ENCODE results near the gene BMP7. TPM values are rescaled to one million over a fixed set of nuclear protein-coding genes. Genes with fewer than 3 reads are reported as not detected.

BMP7 gene
- total and polyA plus RNA-seq, 12 donors, result 0.72 to 19.2 (median 4.1) TPM

- TF ChIP-seq, protein P1, sequence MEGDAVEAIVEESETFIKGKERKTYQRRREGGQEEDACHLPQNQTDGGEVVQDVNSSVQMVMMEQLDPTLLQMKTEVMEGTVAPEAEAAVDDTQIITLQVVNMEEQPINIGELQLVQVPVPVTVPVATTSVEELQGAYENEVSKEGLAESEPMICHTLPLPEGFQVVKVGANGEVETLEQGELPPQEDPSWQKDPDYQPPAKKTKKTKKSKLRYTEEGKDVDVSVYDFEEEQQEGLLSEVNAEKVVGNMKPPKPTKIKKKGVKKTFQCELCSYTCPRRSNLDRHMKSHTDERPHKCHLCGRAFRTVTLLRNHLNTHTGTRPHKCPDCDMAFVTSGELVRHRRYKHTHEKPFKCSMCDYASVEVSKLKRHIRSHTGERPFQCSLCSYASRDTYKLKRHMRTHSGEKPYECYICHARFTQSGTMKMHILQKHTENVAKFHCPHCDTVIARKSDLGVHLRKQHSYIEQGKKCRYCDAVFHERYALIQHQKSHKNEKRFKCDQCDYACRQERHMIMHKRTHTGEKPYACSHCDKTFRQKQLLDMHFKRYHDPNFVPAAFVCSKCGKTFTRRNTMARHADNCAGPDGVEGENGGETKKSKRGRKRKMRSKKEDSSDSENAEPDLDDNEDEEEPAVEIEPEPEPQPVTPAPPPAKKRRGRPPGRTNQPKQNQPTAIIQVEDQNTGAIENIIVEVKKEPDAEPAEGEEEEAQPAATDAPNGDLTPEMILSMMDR (IDR thresholded peaks at IDR 0.05), result no peak
Observed at GRCh38 chr20:57288651-57289277, 22.3 kb upstream of the BMP7 start.

GRCh38 chr20:57287901-57288300 lies 21.5 kb upstream of the BMP7 start:
- intact Hi-C loops (cut with DNase I), result no loop called here
- no peak overlapping the region for H3K4me3 ChIP-seq
- no peak for DNase-seq
- H3K27me3 ChIP-seq, result peaks cover 3 to 100% (median 70%) of the 10 kb centered on the region in 7 donors
- no peaks in the 10 kb centered on the region for H3K36me3 ChIP-seq
- no peak for ATAC-seq
- H3K4me1 ChIP-seq, result no peaks in the 10 kb centered on the region
- 50 to 53% methylated on average over 6 of the region's 6 CpGs for WGBS, 2 donors
- no peak overlapping the region for H3K27ac ChIP-seq
- no peaks in the 10 kb centered on the region for H3K9me3 ChIP-seq
- TF ChIP-seq, protein P1 (IDR thresholded peaks at IDR 0.05), result no peak

More at GRCh38 chr20:57288651-57289277, 22.3 kb upstream of the BMP7 start:
- intact Hi-C loops (cut with DNase I), result no loop called here
- no peaks in the 10 kb centered on the region for H3K9me3 ChIP-seq
- H3K36me3 ChIP-seq, result no peaks in the 10 kb centered on the region
- peaks cover 3 to 94% (median 67%) of the 10 kb centered on the region in 7 donors for H3K27me3 ChIP-seq
- H3K4me1 ChIP-seq, result no peaks in the 10 kb centered on the region
- no peak overlapping the region for H3K4me3 ChIP-seq
- DNase-seq (no peak), ATAC-seq (no peak)
- no peak overlapping the region for H3K27ac ChIP-seq
- 43 to 49% methylated on average over 16 of the region's 16 CpGs for WGBS, 2 donors

- ATAC-seq (no peak), DNase-seq (no peak)
- Histone ChIP-seq H3K27ac (no peak overlapping the region), H3K4me1 (no peaks in the 10 kb centered on the region), H3K27me3 (peaks cover 3 to 98% (median 65%) of the 10 kb centered on the region in 7 donors), H3K9me3 (no peaks in the 10 kb centered on the region), H3K4me3 (no peak overlapping the region), H3K36me3 (no peaks in the 10 kb centered on the region)
- intact Hi-C loops (cut with DNase I), result no loop called here
- TF ChIP-seq, protein P1 (IDR thresholded peaks at IDR 0.05), result no peak
- 38% methylated on average over 14 of the region's 14 CpGs for WGBS, 2 donors
Observed at GRCh38 chr20:57287007-57287880, 20.8 kb upstream of the BMP7 start.

DNA sequence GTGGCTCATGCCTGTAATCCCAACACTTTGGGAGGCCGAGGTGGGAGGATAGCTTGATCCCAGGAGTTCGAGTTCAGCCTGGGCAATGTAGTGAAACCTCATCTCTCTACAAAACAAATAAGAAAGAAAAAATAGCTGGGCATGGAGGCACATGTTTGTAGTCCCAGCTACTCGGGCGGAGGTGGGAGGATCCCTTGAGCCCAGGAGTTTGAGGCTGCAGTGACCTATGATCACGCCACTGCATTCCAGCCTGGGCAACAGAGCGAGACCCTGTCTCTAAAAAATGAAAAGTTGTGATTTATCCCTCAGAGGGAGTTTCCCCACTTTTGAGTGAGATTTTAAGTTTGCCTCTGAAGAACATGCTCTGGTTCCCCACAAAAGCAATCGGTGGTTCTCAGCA lies 17.4 kb upstream of the BMP7 start:
- H3K27me3 ChIP-seq, result peaks cover 3 to 82% (median 46%) of the 10 kb centered on the region in 7 donors
- intact Hi-C loops (cut with DNase I), result no loop called here
- no peaks in the 10 kb centered on the region for H3K36me3 ChIP-seq
- no peak overlapping the region for H3K27ac ChIP-seq
- DNase-seq, result no peak
- no peaks in the 10 kb centered on the region for H3K4me1 ChIP-seq
- WGBS, 2 donors, result 80 to 85% methylated on average over 7 of the region's 7 CpGs
- TF ChIP-seq, protein P1 (IDR thresholded peaks at IDR 0.05), result no peak
- no peak for ATAC-seq
- H3K9me3 ChIP-seq, result no peaks in the 10 kb centered on the region
- H3K4me3 ChIP-seq, result no peak overlapping the region
